H1 (cell line): ENCODE data around the gene REPIN1. TPM values are rescaled to one million over a fixed set of nuclear protein-coding genes. Genes with fewer than 3 reads are reported as not detected.

Experiments
- BACH1 ChIP-seq: IDR thresholded peaks from 2 replicates; pipeline ENCODE4 v1.6.1; 2012; ENCODE audit warnings: low read length, improper control_type of control experiment
- CBX5 ChIP-seq: fragments of 300-800, 300-1000 bp; sonication (generic); IDR thresholded peaks from 2 replicates; pipeline ENCODE4 v1.7.1; 2016; ENCODE audit warnings: antibody characterized with exemption, low read length, low read depth
- NANOG ChIP-seq: IDR thresholded peaks from 2 replicates; pipeline ENCODE4 v1.6.1; 2011; ENCODE audit warnings: low read length, low read depth, mild to moderate bottlenecking, inconsistent platforms; ENCODE audit not compliant: insufficient read depth, poor library complexity, severe bottlenecking
- POU5F1 ChIP-seq: IDR thresholded peaks from 2 replicates; pipeline ENCODE4 v1.6.1; 2011; ENCODE audit warnings: low read depth, mild to moderate bottlenecking, low read length, moderate library complexity
- polyA plus RNA-seq, 7 experiments: library from polyadenylated mRNA; depleted of rRNA in 3 of 7; stranded (reverse) in 5 of 7; unstranded in 2 of 7; fragments of >200 nt in 5 of 7; fragments of 200-250 nt in 2 of 7; gene quantifications; 1 replicate in 5 of 7; 2 replicates in 1 of 7; 4 replicates in 1 of 7; pipeline versions ENCODE4 v1.2.1 to v1.2.3, GENCODE V29; 2011 to 2013; ENCODE audit warnings: missing spikeins in 2 of 7, mixed read lengths in 2 of 7
- total RNA-seq: library from RNA; stranded (reverse); fragmentation: NEBNext Ultra II Directional; extraction: Animal tissue kit (Norgen Biotek cat#: 25700); gene quantifications from 2 replicates; pipeline ENCODE4 v1.2.1, GENCODE V29; 2021
- TF ChIP-seq, protein P1 (sequence below): fragments of 300-600 bp; sonication (generic); IDR thresholded peaks from 2 replicates; pipeline ENCODE4 v1.7.1; 2012; ENCODE audit warnings: low read length, moderate library complexity, mild to moderate bottlenecking, inconsistent platforms; ENCODE audit not compliant: insufficient replicate concordance
- TF ChIP-seq, protein P2 (sequence below): IDR thresholded peaks from 2 replicates; pipeline ENCODE4 v1.6.1; 2012; ENCODE audit warnings: inconsistent platforms

The REPIN1 gene
- total and polyA plus RNA-seq, 2 of the 8 experiments (the other 6 are each of a cell fraction or from before 2014, with no cell fraction given): 98.6 to 125 TPM

DNA sequence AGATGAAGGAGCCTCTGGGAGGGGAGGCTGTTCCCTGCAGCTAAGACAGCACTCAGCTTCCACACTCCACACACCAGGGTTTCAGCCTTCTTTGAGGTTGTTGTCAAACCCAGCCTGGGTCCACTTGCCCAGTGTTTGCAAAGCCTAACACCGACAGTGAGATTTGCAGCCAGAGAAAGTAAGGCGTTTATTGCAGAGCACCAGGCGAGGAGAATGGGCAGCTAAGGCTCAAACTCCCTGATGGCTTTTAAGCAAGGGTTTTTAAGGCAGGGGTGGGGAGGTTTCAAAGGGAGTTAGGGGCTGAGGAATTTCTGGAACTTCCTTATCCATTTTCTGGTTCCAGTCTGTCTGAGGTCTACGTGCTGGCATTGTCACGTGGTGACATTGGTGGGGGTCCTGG lies 5.8 kb downstream of the REPIN1 start (continued):
- TF ChIP-seq, protein P1, sequence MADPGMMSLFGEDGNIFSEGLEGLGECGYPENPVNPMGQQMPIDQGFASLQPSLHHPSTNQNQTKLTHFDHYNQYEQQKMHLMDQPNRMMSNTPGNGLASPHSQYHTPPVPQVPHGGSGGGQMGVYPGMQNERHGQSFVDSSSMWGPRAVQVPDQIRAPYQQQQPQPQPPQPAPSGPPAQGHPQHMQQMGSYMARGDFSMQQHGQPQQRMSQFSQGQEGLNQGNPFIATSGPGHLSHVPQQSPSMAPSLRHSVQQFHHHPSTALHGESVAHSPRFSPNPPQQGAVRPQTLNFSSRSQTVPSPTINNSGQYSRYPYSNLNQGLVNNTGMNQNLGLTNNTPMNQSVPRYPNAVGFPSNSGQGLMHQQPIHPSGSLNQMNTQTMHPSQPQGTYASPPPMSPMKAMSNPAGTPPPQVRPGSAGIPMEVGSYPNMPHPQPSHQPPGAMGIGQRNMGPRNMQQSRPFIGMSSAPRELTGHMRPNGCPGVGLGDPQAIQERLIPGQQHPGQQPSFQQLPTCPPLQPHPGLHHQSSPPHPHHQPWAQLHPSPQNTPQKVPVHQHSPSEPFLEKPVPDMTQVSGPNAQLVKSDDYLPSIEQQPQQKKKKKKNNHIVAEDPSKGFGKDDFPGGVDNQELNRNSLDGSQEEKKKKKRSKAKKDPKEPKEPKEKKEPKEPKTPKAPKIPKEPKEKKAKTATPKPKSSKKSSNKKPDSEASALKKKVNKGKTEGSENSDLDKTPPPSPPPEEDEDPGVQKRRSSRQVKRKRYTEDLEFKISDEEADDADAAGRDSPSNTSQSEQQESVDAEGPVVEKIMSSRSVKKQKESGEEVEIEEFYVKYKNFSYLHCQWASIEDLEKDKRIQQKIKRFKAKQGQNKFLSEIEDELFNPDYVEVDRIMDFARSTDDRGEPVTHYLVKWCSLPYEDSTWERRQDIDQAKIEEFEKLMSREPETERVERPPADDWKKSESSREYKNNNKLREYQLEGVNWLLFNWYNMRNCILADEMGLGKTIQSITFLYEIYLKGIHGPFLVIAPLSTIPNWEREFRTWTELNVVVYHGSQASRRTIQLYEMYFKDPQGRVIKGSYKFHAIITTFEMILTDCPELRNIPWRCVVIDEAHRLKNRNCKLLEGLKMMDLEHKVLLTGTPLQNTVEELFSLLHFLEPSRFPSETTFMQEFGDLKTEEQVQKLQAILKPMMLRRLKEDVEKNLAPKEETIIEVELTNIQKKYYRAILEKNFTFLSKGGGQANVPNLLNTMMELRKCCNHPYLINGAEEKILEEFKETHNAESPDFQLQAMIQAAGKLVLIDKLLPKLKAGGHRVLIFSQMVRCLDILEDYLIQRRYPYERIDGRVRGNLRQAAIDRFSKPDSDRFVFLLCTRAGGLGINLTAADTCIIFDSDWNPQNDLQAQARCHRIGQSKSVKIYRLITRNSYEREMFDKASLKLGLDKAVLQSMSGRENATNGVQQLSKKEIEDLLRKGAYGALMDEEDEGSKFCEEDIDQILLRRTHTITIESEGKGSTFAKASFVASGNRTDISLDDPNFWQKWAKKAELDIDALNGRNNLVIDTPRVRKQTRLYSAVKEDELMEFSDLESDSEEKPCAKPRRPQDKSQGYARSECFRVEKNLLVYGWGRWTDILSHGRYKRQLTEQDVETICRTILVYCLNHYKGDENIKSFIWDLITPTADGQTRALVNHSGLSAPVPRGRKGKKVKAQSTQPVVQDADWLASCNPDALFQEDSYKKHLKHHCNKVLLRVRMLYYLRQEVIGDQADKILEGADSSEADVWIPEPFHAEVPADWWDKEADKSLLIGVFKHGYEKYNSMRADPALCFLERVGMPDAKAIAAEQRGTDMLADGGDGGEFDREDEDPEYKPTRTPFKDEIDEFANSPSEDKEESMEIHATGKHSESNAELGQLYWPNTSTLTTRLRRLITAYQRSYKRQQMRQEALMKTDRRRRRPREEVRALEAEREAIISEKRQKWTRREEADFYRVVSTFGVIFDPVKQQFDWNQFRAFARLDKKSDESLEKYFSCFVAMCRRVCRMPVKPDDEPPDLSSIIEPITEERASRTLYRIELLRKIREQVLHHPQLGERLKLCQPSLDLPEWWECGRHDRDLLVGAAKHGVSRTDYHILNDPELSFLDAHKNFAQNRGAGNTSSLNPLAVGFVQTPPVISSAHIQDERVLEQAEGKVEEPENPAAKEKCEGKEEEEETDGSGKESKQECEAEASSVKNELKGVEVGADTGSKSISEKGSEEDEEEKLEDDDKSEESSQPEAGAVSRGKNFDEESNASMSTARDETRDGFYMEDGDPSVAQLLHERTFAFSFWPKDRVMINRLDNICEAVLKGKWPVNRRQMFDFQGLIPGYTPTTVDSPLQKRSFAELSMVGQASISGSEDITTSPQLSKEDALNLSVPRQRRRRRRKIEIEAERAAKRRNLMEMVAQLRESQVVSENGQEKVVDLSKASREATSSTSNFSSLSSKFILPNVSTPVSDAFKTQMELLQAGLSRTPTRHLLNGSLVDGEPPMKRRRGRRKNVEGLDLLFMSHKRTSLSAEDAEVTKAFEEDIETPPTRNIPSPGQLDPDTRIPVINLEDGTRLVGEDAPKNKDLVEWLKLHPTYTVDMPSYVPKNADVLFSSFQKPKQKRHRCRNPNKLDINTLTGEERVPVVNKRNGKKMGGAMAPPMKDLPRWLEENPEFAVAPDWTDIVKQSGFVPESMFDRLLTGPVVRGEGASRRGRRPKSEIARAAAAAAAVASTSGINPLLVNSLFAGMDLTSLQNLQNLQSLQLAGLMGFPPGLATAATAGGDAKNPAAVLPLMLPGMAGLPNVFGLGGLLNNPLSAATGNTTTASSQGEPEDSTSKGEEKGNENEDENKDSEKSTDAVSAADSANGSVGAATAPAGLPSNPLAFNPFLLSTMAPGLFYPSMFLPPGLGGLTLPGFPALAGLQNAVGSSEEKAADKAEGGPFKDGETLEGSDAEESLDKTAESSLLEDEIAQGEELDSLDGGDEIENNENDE: no peak
- TF ChIP-seq CBX5: no peak
- TF ChIP-seq, protein P2, sequence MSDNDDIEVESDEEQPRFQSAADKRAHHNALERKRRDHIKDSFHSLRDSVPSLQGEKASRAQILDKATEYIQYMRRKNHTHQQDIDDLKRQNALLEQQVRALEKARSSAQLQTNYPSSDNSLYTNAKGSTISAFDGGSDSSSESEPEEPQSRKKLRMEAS: no peak
- TF ChIP-seq POU5F1: no peak
- no peak for TF ChIP-seq BACH1
- TF ChIP-seq NANOG: no peak
